HUES64 (cell line): ENCODE measurements around the gene TP63.

Experiments used
- H3K27ac ChIP-seq: 2 replicates; pipeline ENCODE4 v1.7.0; 2013; ENCODE audit warnings: low read depth, low read length, inconsistent platforms
- H3K27me3 ChIP-seq: 2 replicates; pipeline ENCODE4 v1.6.1; 2013; ENCODE audit warnings: mild to moderate bottlenecking, low read length; ENCODE audit not compliant: insufficient read depth
- H3K36me3 ChIP-seq: 2 replicates; pipeline ENCODE4 v1.6.1; 2013; ENCODE audit warnings: mild to moderate bottlenecking, low read length; ENCODE audit not compliant: insufficient read depth
- H3K4me1 ChIP-seq: 2 replicates; pipeline ENCODE4 v1.6.1; 2013; ENCODE audit warnings: mild to moderate bottlenecking, low read length, moderate library complexity; ENCODE audit not compliant: insufficient read depth
- H3K4me3 ChIP-seq: 2 replicates; pipeline ENCODE4 v1.5.1; 2013; ENCODE audit warnings: mild to moderate bottlenecking, low read length, moderate library complexity
- H3K9ac ChIP-seq: 2 replicates; pipeline ENCODE4 v1.6.1; 2013; ENCODE audit warnings: mild to moderate bottlenecking, low read depth, low read length
- H3K9me3 ChIP-seq: 2 replicates; pipeline ENCODE4 v1.6.1; 2013; ENCODE audit warnings: low read depth, low read length; ENCODE audit not compliant: insufficient read depth
- WGBS: fragments of 150-250, 120-280 bp; methylation state at CpG from one replicate; pipeline ENCODE4 v1.1.7; 2013; ENCODE audit warnings: missing lambda C conversion rate; 5-methylcytosine and 5-hydroxymethylcytosine counted together

Gene TP63

GRCh38 chr3:189941125-189941524 lies 309.9 kb downstream of the TP63 start:
- Histone ChIP-seq H3K4me3 (no peak overlapping the region), H3K27ac (0 out of 2 replicates have a peak overlapping the region, but pooled peaks have one; percentile 23), H3K4me1 (no peaks in the 10 kb centered on the region; the same call in 1 of the 2 replicates), H3K9ac (no peak overlapping the region), H3K36me3 (no peaks in the 10 kb centered on the region), H3K27me3 (no peaks in the 10 kb centered on the region), H3K9me3 (no peaks in the 10 kb centered on the region)
- 90% methylated on average over 5 of the region's 5 CpGs for WGBS

GRCh38 chr3:189941679-189942078 lies 310.5 kb downstream of the TP63 start:
- Histone ChIP-seq H3K4me1 (no peaks in the 10 kb centered on the region; the same call in 1 of the 2 replicates), H3K9me3 (no peaks in the 10 kb centered on the region), H3K27me3 (no peaks in the 10 kb centered on the region), H3K4me3 (no peak overlapping the region), H3K27ac (no peak overlapping the region), H3K9ac (no peak overlapping the region), H3K36me3 (no peaks in the 10 kb centered on the region)
- 80% methylated on average over 2 of the region's 2 CpGs for WGBS

DNA sequence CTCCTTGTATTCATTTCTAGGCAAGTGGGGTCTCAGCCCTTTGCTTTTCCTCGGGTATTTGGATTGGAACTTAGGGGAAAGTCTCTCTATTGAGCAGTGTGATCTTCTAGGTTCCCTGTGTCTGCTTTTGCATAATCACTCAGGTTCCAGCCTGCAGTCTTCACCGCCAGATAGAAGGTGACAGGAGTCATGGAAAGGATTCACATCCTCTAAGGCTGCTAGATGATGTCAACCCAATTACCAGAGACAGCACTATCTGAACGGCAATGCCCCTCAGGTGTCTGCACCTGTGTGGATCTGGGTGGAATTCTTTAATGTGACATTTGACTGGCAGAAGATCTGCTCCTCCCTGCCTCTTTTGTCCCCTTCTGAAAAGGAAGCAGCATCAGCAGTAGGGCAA lies 311.8 kb downstream of the TP63 start:
- Histone ChIP-seq H3K27me3 (no peaks in the 10 kb centered on the region), H3K9ac (no peak overlapping the region), H3K36me3 (no peaks in the 10 kb centered on the region), H3K4me1 (no peaks in the 10 kb centered on the region; the same call in 1 of the 2 replicates), H3K27ac (no peak overlapping the region), H3K4me3 (no peak overlapping the region), H3K9me3 (no peaks in the 10 kb centered on the region)
- WGBS = 94% methylated on average over 3 of the region's 3 CpGs

DNA sequence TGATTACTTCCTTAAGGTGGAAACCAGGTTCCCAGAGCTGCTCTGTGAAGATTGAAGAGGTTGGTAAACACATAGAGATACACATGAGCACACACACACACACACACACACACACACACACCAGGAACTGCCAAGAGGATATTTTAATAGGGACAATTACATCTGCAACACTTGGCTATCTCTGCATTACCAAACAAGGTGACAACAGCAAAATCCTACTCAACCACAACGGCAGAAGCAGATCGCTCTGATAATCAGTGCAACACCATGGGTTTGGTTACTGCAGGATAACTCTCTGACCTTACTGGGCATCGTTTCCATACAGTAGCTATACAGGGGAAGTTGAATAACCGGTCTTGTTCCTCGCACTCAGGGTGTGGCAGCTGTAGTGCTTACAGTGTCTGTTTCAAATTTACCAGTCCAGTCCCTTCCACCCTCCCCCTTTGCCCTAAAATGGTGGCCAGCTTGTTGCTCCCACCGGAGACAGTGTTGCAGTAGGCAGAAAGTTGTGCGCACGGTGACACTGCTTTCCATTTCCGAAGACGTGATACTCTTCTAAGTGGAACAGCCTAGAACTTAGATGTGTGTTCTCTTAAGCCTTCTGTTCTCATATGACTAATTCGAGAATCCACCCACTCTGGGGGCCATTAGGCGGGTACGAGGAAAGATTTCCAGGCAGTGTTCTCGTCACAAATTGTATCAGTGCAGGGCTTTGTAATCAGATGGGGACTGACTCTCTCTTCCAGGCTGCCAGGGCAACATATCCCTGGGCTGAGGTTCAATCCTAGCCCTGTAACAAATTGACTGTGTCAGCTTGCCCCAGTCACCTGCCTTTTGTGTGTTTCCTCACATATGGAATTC lies 313.3 kb downstream of the TP63 start:
- no peaks in the 10 kb centered on the region for H3K9me3 ChIP-seq

GRCh38 chr3:189945935-189946709 lies 314.9 kb downstream of the TP63 start:
- Histone ChIP-seq H3K36me3 (no peaks in the 10 kb centered on the region), H3K4me1 (no peaks in the 10 kb centered on the region; the same call in 1 of the 2 replicates), H3K27me3 (no peaks in the 10 kb centered on the region), H3K27ac (no peak overlapping the region), H3K4me3 (no peak overlapping the region), H3K9ac (no peak overlapping the region), H3K9me3 (no peaks in the 10 kb centered on the region)
- WGBS = 93% methylated on average over 6 of the region's 6 CpGs

More for the DNA sequence above, 313.3 kb downstream of the TP63 start:
- Histone ChIP-seq H3K27ac (no peak overlapping the region), H3K4me3 (no peak overlapping the region), H3K27me3 (no peaks in the 10 kb centered on the region), H3K9ac (no peak overlapping the region), H3K4me1 (no peaks in the 10 kb centered on the region; the same call in 1 of the 2 replicates), H3K36me3 (no peaks in the 10 kb centered on the region)
- WGBS = 97% methylated on average over 14 of the region's 14 CpGs
